Activated CD4-positive, alpha-beta T cell treated with anti-CD3 and anti-CD28 coated beads for 24 hours (primary cell): Measurements from ENCODE around the gene C11orf21.

Experiments used
- DNase-seq, 2 donors: peaks; one replicate each; pipeline ENCODE4 v3.0.0-alpha.2; 2020; ENCODE audit warnings: low read depth in 2 of 2

C11orf21 gene

GRCh38 chr11:2271327-2272227, 30.1 kb downstream of the C11orf21 start:
- no peak for DNase-seq

- DNase-seq: no peak
Observed at GRCh38 chr11:2271077-2271326, 30.7 kb downstream of the C11orf21 start.

GRCh38 chr11:2270322-2271076, 31.2 kb downstream of the C11orf21 start, which contains the start of gene ASCL2:
ASCL2 (minus strand) TSS chr11:2270588; CDS start chr11:2270332, 256 bp downstream.
- DNase-seq: no peak

GRCh38 chr11:2269601-2270321, 32.0 kb downstream of the C11orf21 start:
- peak in 1 of 2 donors; percentile 23 for DNase-seq

- DNase-seq: peak; percentile 74 to 79
Observed at GRCh38 chr11:2268729-2269600, 32.8 kb downstream of the C11orf21 start.

GRCh38 chr11:2267851-2268728, 33.6 kb downstream of the C11orf21 start:
- no peak for DNase-seq

- DNase-seq: no peak
Observed at GRCh38 chr11:2267306-2267850, 34.3 kb downstream of the C11orf21 start.

- no peak for DNase-seq
Observed at GRCh38 chr11:2266586-2267305, 35.0 kb downstream of the C11orf21 start.

- no peak for DNase-seq
Observed at GRCh38 chr11:2265854-2266585, 35.7 kb downstream of the C11orf21 start.

GRCh38 chr11:2265396-2265795, 36.3 kb downstream of the C11orf21 start:
- no peak for DNase-seq

- DNase-seq: no peak
Observed at GRCh38 chr11:2264366-2265053, 37.2 kb downstream of the C11orf21 start.

- no peak for DNase-seq
Observed at GRCh38 chr11:2263724-2264360, 37.9 kb downstream of the C11orf21 start.

GRCh38 chr11:2263071-2263565, 38.6 kb downstream of the C11orf21 start:
- DNase-seq: no peak

GRCh38 chr11:2262301-2263070, 39.2 kb downstream of the C11orf21 start:
- DNase-seq: no peak

- no peak for DNase-seq
Observed at GRCh38 chr11:2261436-2262230, 40.1 kb downstream of the C11orf21 start.
